ENCODE measurements around the gene COPA. TPM values are rescaled to one million over a fixed set of nuclear protein-coding genes. Genes with fewer than 3 reads are reported as not detected.

Gene COPA
- total RNA-seq, 1 experiment from 2014 or later = 118 TPM

- no peak overlapping the region for H3K4ac ChIP-seq (ENCODE audit: low read depth, low read length)
- Mint-ChIP-seq H3K27me3 (ENCODE audit: low read depth) (no peaks in the 10 kb centered on the region), H3K36me3 (ENCODE audit: insufficient read depth in 1 of 3, low read depth in 3 of 3) (peaks cover 39 to 98% (median 76%) of the 10 kb centered on the region in 3 experiments), H3K27ac (no peak overlapping the region; a peak in 1 of 7 replicates), H3K9me3 (no peaks in the 10 kb centered on the region), H3K4me1 (peaks cover 0 to 3% of the 10 kb centered on the region in 2 experiments; a peak in 2 of 4 replicates), H3K4me3 (no peak overlapping the region)
- H4K5ac ChIP-seq (ENCODE audit: insufficient read length, low read depth, low read length) = no peak overlapping the region
- no peaks in the 10 kb centered on the region for H3K27me3 ChIP-seq (ENCODE audit: insufficient read depth, low read length)
- H3K23ac ChIP-seq (ENCODE audit: insufficient read length, low read depth, low read length) = no peak overlapping the region
- H3K9me3 ChIP-seq (ENCODE audit: control insufficient read depth, low read depth, low read length) = no peaks in the 10 kb centered on the region
- no peak overlapping the region for H3K18ac ChIP-seq (ENCODE audit: insufficient read length, low read depth, low read length)
- no peak overlapping the region for H3K9ac ChIP-seq (ENCODE audit: extremely low read depth, insufficient read length, low read length)
- no peaks in the 10 kb centered on the region for H3K79me1 ChIP-seq (ENCODE audit: insufficient read depth, low read depth, low read length, poor library complexity, severe bottlenecking)
- no peak overlapping the region for H2BK15ac ChIP-seq (ENCODE audit: low read depth, low read length)
- H3K4me1 ChIP-seq (ENCODE audit: insufficient read depth, low read length) = no peaks in the 10 kb centered on the region
- no CpG with 5 or more reads among the region's 4 CpGs for WGBS (ENCODE audit: extremely low coverage, insufficient read length, low lambda C conversion rate)
- no peak overlapping the region for H3K27ac ChIP-seq (ENCODE audit: insufficient read length, low read depth, low read length)
- H4K91ac ChIP-seq (ENCODE audit: insufficient read length, low read depth, low read length) = no peak overlapping the region
- no peak overlapping the region for H4K8ac ChIP-seq (replicated peaks; ENCODE audit: insufficient read length, low read depth, low read length)
- DNase-seq = no peak
- no peak overlapping the region for H3K56ac ChIP-seq (ENCODE audit: insufficient read length, low read depth, low read length)
- H2AFZ ChIP-seq (ENCODE audit: low read length) = no peak overlapping the region
- TF ChIP-seq, protein P1, sequence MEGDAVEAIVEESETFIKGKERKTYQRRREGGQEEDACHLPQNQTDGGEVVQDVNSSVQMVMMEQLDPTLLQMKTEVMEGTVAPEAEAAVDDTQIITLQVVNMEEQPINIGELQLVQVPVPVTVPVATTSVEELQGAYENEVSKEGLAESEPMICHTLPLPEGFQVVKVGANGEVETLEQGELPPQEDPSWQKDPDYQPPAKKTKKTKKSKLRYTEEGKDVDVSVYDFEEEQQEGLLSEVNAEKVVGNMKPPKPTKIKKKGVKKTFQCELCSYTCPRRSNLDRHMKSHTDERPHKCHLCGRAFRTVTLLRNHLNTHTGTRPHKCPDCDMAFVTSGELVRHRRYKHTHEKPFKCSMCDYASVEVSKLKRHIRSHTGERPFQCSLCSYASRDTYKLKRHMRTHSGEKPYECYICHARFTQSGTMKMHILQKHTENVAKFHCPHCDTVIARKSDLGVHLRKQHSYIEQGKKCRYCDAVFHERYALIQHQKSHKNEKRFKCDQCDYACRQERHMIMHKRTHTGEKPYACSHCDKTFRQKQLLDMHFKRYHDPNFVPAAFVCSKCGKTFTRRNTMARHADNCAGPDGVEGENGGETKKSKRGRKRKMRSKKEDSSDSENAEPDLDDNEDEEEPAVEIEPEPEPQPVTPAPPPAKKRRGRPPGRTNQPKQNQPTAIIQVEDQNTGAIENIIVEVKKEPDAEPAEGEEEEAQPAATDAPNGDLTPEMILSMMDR (conservative IDR thresholded peaks at IDR 0.05) = no peak
- H2BK120ac ChIP-seq (ENCODE audit: low read depth, low read length, poor library complexity, severe bottlenecking) = no peak overlapping the region
- no peak overlapping the region for H3K4me2 ChIP-seq (ENCODE audit: insufficient read depth, insufficient read length, low read length)
- H4K20me1 ChIP-seq (ENCODE audit: control insufficient read depth, insufficient read depth, insufficient read length) = peaks cover 2% of the 10 kb centered on the region
- no peak overlapping the region for H2BK12ac ChIP-seq (ENCODE audit: insufficient read length, low read depth, low read length)
- H3K14ac ChIP-seq (ENCODE audit: insufficient read depth, low read length) = no peak overlapping the region
- H2BK20ac ChIP-seq (ENCODE audit: low read depth, low read length, poor library complexity, severe bottlenecking) = no peak overlapping the region
- no peaks in the 10 kb centered on the region for H3K23me2 ChIP-seq (ENCODE audit: insufficient read length, low read depth, low read length, poor library complexity, severe bottlenecking)
- H3K79me2 ChIP-seq (ENCODE audit: insufficient read depth, low read length) = no peaks in the 10 kb centered on the region
- H2AK5ac ChIP-seq (ENCODE audit: insufficient read length, low read length) = no peak overlapping the region
- no peak overlapping the region for H3T11ph ChIP-seq (ENCODE audit: low read length)
- H2BK5ac ChIP-seq (ENCODE audit: insufficient read length, low read length) = no peak overlapping the region
Observed at GRCh38 chr1:160351629-160352028, 8.6 kb upstream of the COPA start.

Measured in H9 (cell line).